GM19463 (cell line): ENCODE results near the gene UBD.
A peak's percentile ranks its signal among the peaks of the same experiment; 100 is the strongest.

Experiments used
- ATAC-seq: cut with Tn5 transposase; IDR thresholded peaks from one replicate; pipeline ENCODE4 v1.9.1; 2021; ENCODE audit warnings: mild to moderate bottlenecking, moderate library complexity; ENCODE audit not compliant: unreplicated experiment

The UBD gene

GRCh38 chr6:29559524-29560287, at the start of gene UBD:
UBD (minus strand) TSS chr6:29559732; CDS start chr6:29559701, 31 bp downstream.
- ATAC-seq, result peak; percentile 47

DNA sequence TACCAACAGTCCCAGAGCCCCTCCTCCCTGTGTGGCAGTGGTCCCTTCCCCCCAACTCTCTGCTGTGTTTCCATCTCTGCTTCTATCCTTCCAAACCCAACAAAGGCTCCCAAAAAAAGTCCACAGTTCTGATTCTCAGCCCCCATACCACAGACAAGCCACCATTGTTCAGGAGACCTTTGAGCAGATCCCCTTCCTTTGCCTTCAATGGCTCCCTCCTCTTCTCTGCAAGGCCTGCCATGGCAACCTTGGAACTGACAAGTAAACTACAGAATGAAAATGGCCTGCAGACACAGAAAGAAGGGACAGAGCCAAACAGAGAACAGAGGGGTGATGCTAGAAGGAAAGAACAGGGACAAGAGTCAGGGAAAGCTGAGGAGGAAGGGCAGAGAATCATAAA, 48.6 kb upstream of the UBD start:
- ATAC-seq, result no peak

GRCh38 chr6:29603930-29604329, 44.4 kb upstream of the UBD start:
- no peak for ATAC-seq

GRCh38 chr6:29603456-29603855, 43.9 kb upstream of the UBD start:
- ATAC-seq, result no peak

GRCh38 chr6:29602564-29603361, 43.2 kb upstream of the UBD start:
- no peak for ATAC-seq

- ATAC-seq, result no peak
Measured at GRCh38 chr6:29598172-29598747, 38.7 kb upstream of the UBD start.

- ATAC-seq, result no peak
Measured at GRCh38 chr6:29597184-29597583, 37.7 kb upstream of the UBD start.

DNA sequence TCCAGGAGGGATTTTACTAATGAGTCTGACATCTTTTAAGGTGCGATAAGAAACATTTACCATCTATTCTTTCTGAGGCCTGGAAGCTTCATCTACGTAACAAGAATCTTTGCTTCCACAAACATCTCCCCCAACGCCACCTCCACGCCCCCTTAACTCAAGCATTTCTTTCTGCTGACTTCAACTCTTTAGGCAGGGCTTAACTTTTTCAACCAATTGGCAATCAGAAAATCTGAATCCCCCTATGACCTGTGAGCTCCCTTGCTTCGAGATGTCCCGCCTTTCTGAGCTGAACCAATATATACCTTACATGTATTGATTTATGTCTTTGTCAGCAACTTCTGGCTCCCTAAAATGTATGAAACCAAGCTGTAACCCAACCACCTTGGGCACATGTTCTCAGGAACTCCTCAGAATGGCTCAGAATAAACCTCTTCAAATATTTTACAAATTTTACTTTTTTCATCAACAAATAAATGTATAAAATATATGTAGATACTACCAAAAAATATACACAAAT, 36.9 kb upstream of the UBD start:
- no peak for ATAC-seq

GRCh38 chr6:29593199-29593855, 33.8 kb upstream of the UBD start:
- ATAC-seq, result no peak

DNA sequence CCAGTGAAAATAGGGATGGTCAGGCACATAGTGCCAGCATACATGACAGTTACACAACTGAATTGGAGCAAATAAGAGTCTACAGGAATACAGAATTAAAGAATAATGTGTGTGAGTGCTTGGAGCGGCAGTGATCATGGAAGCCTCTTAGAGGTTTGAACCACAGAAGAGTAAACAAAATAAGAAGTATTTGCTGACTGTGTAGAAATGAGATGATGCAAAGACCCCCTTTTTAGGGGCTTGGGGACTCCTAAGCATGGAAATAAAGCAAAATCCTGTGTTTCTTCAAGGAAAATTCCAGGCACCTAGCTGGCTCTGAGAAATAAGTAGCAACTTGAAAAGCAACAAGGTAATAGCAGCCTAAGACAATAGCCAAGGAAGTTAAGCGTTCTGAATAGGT, 32.1 kb upstream of the UBD start:
- ATAC-seq, result no peak

GRCh38 chr6:29590218-29590808, 30.8 kb upstream of the UBD start:
- no peak for ATAC-seq

DNA sequence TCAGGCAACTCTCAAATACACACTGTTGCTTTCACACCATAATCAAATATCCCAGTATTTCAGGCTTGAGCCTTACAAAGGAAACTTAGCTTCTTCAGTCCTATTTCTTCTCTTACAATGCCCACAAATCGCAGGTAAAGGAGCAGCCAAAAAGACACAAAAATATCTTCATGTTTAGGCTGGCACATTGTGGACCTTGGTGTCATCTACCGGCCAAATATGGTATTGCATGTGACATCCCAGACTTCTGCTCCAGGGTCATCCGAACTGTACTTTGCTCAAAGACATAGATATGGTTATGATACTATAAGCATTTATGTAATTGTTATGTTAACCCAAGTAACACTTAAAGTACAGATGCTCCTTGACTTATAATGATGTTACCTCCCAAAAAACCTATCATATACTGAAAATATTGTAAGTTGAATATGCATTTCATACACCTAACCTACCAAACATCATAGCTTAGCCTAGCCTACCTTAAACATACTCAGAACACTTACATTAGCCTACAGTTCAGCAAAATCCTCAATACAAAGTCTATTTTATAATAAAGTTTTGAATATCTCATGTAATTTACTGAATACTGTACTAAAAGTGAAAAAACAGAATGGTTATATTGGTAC, 30.0 kb upstream of the UBD start:
- ATAC-seq, result no peak

- ATAC-seq, result no peak
Measured at GRCh38 chr6:29584821-29585220, 25.3 kb upstream of the UBD start, which contains the start of gene OR2H2. OR2H2 (plus strand) TSS chr6:29585121; CDS start chr6:29587945, 2,824 bp downstream.

DNA sequence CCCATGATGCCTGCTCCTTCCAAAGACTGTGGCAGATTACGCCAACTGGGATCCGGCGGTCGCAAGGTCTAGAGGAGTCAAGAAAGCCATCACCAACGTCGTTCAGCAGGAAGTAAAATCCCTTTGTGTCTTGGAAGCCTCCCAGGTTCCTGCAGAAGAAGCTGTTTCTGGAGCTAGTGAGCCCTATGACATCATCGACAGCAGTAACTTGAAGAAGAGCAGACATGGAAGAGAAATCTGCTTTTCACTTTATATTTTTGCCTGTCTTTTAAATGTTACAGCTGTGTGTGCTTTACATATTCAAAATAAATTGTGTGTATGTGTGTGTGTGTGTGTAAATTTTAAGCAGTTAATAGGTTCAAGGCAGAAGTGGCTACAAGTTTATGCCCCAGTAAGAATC, 18.0 kb upstream of the UBD start:
- no peak for ATAC-seq

- no peak for ATAC-seq
Measured at GRCh38 chr6:29576056-29576455, 16.5 kb upstream of the UBD start.

GRCh38 chr6:29567991-29568390, 8.5 kb upstream of the UBD start:
- ATAC-seq, result no peak

DNA sequence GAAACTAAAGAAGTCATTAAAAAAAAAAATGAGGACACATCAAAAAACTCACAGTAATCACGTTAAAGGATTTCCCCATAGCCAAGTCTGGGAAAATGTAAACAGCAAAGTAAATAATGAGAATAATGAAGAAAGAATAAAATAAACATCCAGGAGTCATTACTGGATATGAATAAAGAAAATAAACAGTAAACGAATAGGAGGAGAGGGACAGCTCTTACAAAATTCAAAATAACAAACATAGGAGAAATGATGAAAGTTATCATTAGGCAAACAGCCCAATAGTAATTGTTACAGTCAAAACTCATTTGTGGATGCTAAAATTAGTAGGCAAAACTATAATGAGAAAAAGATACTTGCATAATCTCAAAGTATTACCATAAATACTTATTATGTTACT, 8.0 kb upstream of the UBD start:
- ATAC-seq, result no peak

- ATAC-seq, result no peak
Measured at GRCh38 chr6:29566856-29567255, 7.3 kb upstream of the UBD start.

DNA sequence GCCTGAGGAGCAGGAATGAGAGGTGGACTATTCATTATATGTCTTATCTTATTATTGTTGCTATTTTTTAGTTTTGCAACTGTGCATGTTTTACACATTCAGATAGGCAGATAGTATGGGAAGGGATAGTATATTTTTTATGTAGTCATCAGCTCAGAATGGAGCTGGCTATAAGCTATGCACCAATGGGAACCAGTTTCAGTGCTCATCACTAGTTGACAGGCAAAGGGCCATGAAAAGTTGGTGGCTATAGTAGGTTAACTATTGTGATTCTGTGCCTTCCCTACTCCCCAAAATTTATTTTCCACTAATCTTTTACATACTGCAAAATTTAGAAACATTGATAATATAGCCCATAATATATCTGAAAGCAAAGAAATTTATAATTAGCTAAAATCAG, 5.3 kb upstream of the UBD start:
- ATAC-seq, result no peak

DNA sequence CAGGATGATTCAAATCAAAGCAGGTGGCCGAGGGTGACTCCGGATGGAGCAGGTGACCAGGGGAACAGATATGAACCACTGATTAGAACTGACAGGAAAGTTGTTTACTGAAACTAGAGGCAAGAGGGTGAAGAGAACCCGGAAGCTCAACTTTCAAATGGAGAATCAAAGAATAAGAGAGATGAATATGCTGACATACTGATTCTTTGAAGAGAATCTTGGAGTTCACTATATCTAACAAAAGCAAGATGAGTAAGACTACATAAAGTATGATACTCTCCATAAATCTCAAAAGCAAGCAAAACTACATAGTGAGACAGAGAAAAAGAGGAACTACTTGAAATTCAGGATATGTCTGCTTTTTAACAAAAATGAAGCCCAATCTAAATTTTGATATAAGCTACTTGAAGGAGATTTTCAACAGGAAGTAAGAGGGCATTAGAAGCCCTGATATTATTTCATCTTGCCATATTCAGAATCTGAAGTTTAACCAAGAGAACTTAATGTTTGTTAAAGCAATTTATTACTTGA, 4.0 kb upstream of the UBD start:
- ATAC-seq, result no peak
